ENCODE data around the gene TMEM240.
"Not testable (repeated sequence)": the region's sequence is repeated elsewhere in the genome, so short reads cannot be mapped to it uniquely, and the experiment has no call there.

TMEM240 gene

GRCh38 chr1:1556961-1557360, 16.5 kb upstream of the TMEM240 start:
- not testable (repeated sequence) for DNase-seq

- DNase-seq: no peak
These were observed 16.1 kb upstream of the TMEM240 start for GRCh38 chr1:1556505-1556904.

- no peak for DNase-seq
These were observed 14.8 kb upstream of the TMEM240 start for GRCh38 chr1:1554926-1555915.

- DNase-seq: no peak
These were observed 14.1 kb upstream of the TMEM240 start for GRCh38 chr1:1554550-1554925.

GRCh38 chr1:1553821-1554494, 13.5 kb upstream of the TMEM240 start:
- no peak for DNase-seq

- DNase-seq: no peak
These were observed 11.8 kb upstream of the TMEM240 start for GRCh38 chr1:1552263-1552639.

GRCh38 chr1:1551524-1552262, 11.3 kb upstream of the TMEM240 start:
- DNase-seq: no peak

GRCh38 chr1:1550591-1551432, 10.4 kb upstream of the TMEM240 start:
- no peak for DNase-seq

GRCh38 chr1:1550087-1550486, 9.7 kb upstream of the TMEM240 start:
- DNase-seq: no peak

- DNase-seq: no peak
These were observed 8.2 kb upstream of the TMEM240 start for GRCh38 chr1:1548591-1548990.

GRCh38 chr1:1547476-1547875, 7.1 kb upstream of the TMEM240 start:
- DNase-seq: no peak

GRCh38 chr1:1547011-1547410, 6.6 kb upstream of the TMEM240 start:
- no peak for DNase-seq

- DNase-seq: no peak
These were observed 5.7 kb upstream of the TMEM240 start for GRCh38 chr1:1545946-1546737.

- DNase-seq: no peak
These were observed 4.1 kb upstream of the TMEM240 start for GRCh38 chr1:1544544-1544943.

GRCh38 chr1:1543706-1544099, 3.3 kb upstream of the TMEM240 start:
- DNase-seq: no peak

GRCh38 chr1:1542766-1543705, 2.6 kb upstream of the TMEM240 start:
- DNase-seq: no peak

- DNase-seq: no peak
These were observed 1.7 kb upstream of the TMEM240 start for GRCh38 chr1:1541956-1542765.

GRCh38 chr1:1540818-1541628, 599 bp upstream of the TMEM240 start:
- no peak for DNase-seq
